Activated CD4-positive, CD25-positive, alpha-beta regulatory T cell treated with anti-CD3 and anti-CD28 coated beads, Interleukin-2, amount 50 U/mL, for 24 hours (primary cell): Measurements from ENCODE around the gene PLCH2.
A peak's percentile ranks its signal among the peaks of the same experiment; 100 is the strongest.

ENCODE experiments used
- ATAC-seq, 2 donors: fragments of 150-1000 bp; cut with Tn5 transposase; one replicate each; pipeline ENCODE4 v1.10.0; 2021; ENCODE audit warnings: mild to moderate bottlenecking in 1 of 2, moderate library complexity in 1 of 2

The PLCH2 gene

DNA sequence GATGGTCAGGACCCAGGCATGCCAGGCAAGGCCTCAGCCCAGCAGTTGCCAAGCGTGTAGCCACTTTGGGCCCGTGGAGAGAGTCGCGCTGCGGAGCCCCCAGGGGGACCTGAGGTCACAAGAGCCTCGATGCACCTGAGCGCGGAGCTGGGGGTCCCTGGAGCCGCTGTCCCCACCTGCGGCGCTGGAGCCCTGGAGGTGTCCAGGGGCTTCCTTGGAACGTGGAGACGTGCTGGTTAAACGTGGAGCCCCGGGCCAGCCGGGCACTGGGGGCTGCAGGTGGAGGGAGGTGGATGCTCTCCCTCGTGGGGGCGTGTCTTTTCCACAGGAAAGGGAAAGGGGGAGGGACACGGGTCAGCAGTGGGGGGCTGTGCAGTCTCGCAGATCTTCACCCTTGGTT, 3.1 kb downstream of the PLCH2 start:
- no peak for ATAC-seq

GRCh38 chr1:2479618-2480017, 3.5 kb downstream of the PLCH2 start:
- ATAC-seq = no peak

GRCh38 chr1:2480236-2480985, 4.3 kb downstream of the PLCH2 start:
- ATAC-seq = no peak

DNA sequence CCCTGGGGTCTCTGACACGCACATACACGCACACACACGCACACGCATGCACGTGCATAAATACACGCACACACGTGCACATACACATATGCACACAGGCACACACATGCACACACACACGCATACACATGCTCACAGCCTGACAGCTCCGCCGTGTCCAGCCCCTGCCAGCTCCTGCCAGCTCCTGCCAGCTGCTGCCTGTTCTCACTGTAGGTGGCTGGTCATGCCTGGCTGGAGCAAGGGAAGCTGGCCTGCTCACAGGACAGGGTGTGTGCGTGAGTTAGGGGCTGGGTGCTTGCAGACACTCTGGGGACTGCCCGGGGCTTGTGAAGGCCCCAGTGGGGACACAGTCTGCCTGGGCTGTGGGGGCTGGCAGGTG, 4.9 kb downstream of the PLCH2 start:
- ATAC-seq = no peak

GRCh38 chr1:2481885-2482284, 5.8 kb downstream of the PLCH2 start:
- no peak for ATAC-seq

- no peak for ATAC-seq
These were observed 6.5 kb downstream of the PLCH2 start for GRCh38 chr1:2482588-2482987.

GRCh38 chr1:2483026-2483425, 6.9 kb downstream of the PLCH2 start:
- ATAC-seq = no peak

DNA sequence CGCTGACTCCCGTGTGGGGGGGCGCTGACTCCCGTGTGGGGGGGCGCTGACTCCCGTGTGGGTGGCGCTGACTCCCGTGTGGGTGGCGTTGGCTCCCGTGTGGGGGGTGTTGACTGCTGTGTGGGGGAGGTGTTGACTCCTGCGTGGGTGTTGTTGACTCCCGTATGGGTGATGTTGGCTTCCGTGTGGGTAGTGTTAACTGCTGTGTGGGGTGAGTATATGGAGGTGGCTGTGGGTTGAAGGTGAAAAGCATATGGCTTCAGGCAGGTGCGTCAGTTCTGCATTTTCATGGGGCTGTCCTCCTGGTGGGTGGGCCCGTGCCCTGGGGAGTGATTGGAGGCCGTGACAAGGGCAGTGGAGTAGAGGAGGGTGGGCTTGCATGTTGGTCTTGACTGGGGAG, 7.9 kb downstream of the PLCH2 start:
- ATAC-seq = no peak

DNA sequence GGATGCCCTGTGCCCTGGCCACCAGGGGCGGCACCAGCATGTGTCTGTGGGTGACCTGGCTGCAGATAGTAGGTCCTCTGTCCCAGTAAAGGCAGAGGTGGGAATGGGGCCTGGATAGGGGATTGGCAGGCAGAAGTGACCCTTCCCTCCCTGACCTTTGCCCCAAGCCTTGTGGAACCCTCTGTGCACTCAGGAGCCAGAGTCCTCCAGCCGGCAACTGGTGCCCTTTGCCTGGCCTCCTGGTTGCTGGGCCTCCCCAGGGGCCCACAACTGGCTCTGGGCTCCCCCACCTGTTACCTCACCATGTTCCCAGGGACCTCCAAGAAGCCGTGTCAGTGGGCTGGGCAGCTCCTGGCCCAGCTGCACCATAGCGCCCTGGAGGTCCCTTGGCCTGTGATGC, 10.0 kb downstream of the PLCH2 start:
- ATAC-seq = no peak

- ATAC-seq = no peak
These were observed 10.5 kb downstream of the PLCH2 start for GRCh38 chr1:2486558-2486957.

DNA sequence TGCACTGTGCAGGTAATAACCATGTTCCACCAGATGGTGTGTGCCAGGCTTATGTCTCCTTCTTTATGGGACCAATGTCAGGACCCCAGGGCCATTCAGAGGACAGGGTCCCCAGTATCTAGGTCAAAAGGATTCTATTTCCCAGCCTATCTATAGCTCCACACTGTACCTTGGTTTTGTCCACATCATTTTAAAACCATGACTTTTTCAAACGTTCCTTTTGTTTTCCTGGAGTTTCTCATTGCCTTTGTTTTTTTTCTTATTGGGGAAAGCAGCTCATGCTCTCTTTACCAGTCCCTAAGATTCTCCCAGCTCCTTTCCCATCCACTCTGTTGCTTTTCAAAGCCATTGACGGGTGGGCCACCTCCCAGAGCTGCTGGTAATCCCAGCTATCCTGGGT, 12.6 kb downstream of the PLCH2 start:
- no peak for ATAC-seq

DNA sequence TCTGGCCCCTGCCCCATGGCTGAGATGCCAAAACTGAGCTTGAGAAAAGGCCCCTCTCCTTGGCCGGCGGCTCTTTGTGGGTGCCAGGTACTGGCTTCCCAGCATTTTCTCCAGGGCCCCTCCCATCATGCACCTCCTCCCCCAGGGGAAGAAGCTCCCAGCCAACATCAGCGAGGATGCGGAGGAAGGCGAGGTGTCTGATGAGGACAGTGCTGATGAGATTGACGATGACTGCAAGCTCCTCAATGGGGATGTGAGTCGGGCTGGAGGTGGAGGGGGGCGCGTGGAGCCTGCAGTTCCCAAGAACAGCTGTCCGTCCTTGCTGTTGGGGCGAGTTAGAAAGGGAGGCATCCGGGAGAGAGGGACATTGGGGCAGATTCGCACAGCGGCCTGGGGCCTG, 13.5 kb downstream of the PLCH2 start:
- ATAC-seq = no peak

- no peak for ATAC-seq
These were observed 16.0 kb downstream of the PLCH2 start for GRCh38 chr1:2492091-2492490.

DNA sequence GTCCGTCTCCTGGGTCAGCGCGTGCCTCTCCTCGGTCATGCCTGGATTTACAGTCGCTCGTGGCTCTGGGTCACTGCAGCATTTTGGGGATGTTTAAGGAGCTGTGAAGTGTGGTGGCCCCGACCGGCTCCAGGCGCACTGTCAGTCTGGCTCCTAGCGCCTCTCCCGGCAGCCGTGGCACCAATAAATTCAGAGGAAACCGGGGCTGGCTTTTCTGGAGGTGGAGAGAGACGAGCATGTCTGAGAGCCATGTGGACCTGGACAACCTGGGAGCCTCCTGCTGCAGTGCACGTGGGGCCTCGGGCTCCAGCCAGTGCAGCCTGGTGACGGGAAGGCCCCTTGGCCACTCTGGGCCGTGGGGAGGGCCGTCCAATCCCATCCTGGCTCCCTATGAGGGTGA, 17.1 kb downstream of the PLCH2 start:
- ATAC-seq = no peak

- ATAC-seq = peak; percentile 18 to 21
These were observed 17.7 kb downstream of the PLCH2 start for GRCh38 chr1:2493691-2494322.

- ATAC-seq = no peak
These were observed 18.2 kb downstream of the PLCH2 start for GRCh38 chr1:2494323-2494693.

- no peak for ATAC-seq
These were observed 18.9 kb downstream of the PLCH2 start for GRCh38 chr1:2495026-2495425.

- no peak for ATAC-seq
These were observed 19.5 kb downstream of the PLCH2 start for GRCh38 chr1:2495546-2495945.

DNA sequence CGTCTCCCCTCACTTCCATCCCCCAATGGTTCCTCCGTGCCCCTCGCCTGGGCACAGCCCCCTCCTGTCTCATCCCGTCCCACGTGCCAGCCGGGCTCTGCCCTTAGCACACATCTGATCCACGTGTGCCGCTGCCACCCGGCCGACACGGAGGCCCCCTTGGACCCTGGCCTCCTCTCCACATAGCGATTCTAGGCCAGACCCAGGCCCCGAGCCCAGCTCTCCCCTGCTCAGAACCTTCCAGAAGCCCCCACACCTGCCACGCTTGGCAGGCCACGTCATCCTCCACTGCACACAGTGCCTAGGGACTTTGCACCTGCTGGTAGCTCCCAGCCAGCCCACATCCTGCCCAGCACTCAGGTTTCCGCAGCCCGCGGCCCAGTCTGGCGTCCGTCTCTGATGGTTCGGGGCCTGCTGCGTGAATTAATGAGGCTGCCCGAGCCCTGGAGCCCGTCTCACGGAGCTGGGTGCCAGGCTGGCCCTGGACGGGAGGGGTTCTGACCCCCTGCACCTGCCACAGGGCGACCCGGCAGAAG, 20.1 kb downstream of the PLCH2 start:
- ATAC-seq = peak; percentile 33

GRCh38 chr1:2496746-2497145, 20.7 kb downstream of the PLCH2 start:
- ATAC-seq = no peak

DNA sequence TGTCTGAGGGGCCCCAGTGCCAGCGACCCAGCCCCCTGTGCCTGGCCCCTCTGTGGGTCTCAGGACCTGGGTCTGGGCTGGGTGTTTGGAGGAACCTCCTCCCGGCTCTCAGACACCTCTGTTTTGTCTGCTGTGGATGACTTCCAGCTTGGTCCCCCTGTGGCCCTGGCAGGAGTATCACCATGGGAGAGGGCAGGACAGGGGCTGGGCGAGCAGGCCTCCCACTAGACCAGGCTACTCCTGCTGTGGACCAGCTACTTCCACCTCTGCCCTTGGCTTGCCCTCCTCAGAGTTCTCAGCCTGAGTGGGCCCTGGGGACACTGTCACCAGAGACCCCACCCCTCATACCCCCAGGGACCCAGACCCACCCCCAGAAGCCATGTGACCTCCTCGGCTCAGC, 21.8 kb downstream of the PLCH2 start:
- ATAC-seq = no peak

DNA sequence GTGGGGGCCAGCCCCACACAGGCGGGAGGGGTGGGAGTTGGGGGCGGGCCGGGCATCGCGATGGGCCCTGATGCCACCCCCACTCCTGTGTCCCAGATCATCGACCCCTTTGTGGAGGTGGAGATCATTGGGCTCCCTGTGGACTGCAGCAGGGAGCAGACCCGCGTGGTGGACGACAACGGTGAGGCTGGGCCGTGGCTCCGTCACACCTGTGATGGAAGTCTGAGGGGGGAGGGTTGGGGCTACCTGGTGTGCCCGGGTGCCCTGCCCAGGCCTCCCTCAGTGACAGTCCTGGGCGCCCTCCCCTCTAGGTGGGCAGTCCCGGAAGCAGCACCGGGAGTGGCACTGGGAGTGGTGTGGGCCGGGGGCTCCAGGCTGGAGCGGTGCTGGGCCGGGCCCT, 22.6 kb downstream of the PLCH2 start:
- ATAC-seq = no peak

- no peak for ATAC-seq
These were observed 23.2 kb downstream of the PLCH2 start for GRCh38 chr1:2499260-2499659.

DNA sequence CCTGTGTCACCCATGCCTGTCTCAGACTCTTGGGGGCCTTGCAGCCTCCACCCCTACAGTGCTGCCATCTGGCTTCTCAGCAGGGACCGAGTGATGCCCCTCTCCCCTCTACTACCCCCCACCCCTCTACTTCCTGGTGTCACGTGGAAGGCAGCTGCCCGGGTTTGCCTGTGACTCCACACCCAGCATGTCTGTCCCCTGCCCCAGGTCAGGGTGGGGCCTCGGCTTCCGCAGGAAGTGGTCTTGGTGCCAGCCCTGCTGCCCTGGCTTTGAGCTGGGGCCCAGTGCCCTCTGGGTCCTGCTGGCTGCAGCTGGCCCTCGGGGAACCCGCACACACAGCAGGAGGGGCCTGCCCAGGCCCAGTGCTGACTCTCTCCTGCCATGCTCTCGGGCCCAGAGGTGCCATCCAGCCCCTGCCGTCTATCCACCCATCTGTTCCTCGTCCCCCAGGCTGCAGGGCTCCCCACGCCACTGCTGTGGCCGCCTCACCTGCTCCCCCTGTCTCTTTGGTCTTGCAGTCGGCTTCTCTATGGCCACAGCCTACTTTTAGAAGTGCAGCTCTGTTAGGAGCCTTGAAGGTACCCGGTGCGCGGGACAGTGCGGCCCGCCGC, 24.0 kb downstream of the PLCH2 start:
- ATAC-seq = peak; percentile 22 to 46
